ENCODE results near the gene QKI. TPM values are rescaled to one million over a fixed set of nuclear protein-coding genes. Genes with fewer than 3 reads are reported as not detected.

The QKI gene
- total and polyA plus RNA-seq, 2 of the 8 experiments (the other 6 are each of a cell fraction or from before 2014, with no cell fraction given): 181 to 183 TPM

DNA sequence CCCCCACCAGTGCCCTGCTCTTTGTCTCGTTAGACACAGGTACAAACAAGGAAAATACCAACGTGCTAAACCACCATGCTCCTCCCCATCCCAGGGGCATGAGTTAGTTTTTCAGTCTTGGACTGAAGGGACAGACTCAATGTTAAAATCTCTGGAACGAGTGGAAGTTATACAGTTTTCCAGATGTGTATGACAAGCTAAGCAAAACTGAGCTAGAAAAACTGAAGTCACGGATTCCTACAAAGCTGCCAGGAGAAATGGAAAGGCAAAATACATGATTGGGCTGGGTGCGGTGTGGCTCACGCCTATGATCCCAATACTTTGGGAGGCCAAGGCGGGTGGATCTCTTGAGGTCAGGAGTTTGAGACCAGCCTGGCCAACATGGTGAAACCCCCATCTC lies 34.3 kb upstream of the QKI start:
- no peak for FAIRE-seq

More for the DNA sequence above, 34.3 kb upstream of the QKI start:
- no peak overlapping the region for H2BK120ac ChIP-seq (replicated peaks; ENCODE audit: low read depth, low read length)
- H3K23me2 ChIP-seq (ENCODE audit: low read depth, low read length): no peaks in the 10 kb centered on the region
- H3K36me3 ChIP-seq (ENCODE audit: control insufficient read depth in 2 of 4, insufficient read depth in 4 of 4, low read length in 3 of 4): no peaks in the 10 kb centered on the region
- no peak overlapping the region for H4K91ac ChIP-seq (replicated peaks; ENCODE audit: insufficient read length, low read length)
- POLR2A ChIA-PET (ENCODE audit: partially characterized antibody): no interaction called here
- H3K27ac ChIP-seq (ENCODE audit: low read depth, low read length): no peak overlapping the region
- H3K79me1 ChIP-seq (ENCODE audit: low read depth, low read length): no peaks in the 10 kb centered on the region
- H2BK5ac ChIP-seq (ENCODE audit: low read depth, low read length): no peak overlapping the region
- H3K27me3 ChIP-seq (replicated peaks in 1 of 4; ENCODE audit: control insufficient read depth in 3 of 4, extremely low read depth in 1 of 4, insufficient read depth in 3 of 4, low read length in 3 of 4): no peaks in the 10 kb centered on the region
- peak overlapping the region; percentile 48; the same call in 1 of the 2 replicates for H2BK20ac ChIP-seq (ENCODE audit: low read length)
- no peaks in the 10 kb centered on the region for H3K79me2 ChIP-seq (ENCODE audit: control insufficient read depth in 1 of 2, insufficient read depth in 2 of 2, low read length in 2 of 2)
- 91% methylated on average over 7 of the region's 7 CpGs; no CpG with 5 or more reads in 1 of the 2 experiments for WGBS, 2 experiments (ENCODE audit: extremely low coverage in 1 of 2, insufficient coverage in 1 of 2, insufficient read length in 1 of 2, insufficient replicate concordance in 2 of 2, low coverage in 1 of 2, low lambda C conversion rate in 2 of 2, missing lambda C conversion rate in 1 of 2)
- no peaks in the 10 kb centered on the region; a peak in 1 of 7 replicates for H3K4me1 ChIP-seq (replicated peaks in 1 of 4; ENCODE audit: control insufficient read depth in 3 of 4, insufficient read depth in 4 of 4, low read length in 3 of 4)
- no peak overlapping the region for H3K4me3 ChIP-seq (ENCODE audit: extremely low read depth in 1 of 4, insufficient read depth in 2 of 4, low read depth in 3 of 4, low read length in 4 of 4)
- H3K4me2 ChIP-seq (ENCODE audit: insufficient read depth in 1 of 2, low read depth in 2 of 2, low read length in 2 of 2): no peak overlapping the region
- no peak for TF ChIP-seq TEAD4 (IDR thresholded peaks at IDR 0.05; ENCODE audit: low read depth, low read length)
- TF ChIP-seq, protein P1, sequence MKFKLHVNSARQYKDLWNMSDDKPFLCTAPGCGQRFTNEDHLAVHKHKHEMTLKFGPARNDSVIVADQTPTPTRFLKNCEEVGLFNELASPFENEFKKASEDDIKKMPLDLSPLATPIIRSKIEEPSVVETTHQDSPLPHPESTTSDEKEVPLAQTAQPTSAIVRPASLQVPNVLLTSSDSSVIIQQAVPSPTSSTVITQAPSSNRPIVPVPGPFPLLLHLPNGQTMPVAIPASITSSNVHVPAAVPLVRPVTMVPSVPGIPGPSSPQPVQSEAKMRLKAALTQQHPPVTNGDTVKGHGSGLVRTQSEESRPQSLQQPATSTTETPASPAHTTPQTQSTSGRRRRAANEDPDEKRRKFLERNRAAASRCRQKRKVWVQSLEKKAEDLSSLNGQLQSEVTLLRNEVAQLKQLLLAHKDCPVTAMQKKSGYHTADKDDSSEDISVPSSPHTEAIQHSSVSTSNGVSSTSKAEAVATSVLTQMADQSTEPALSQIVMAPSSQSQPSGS (IDR thresholded peaks at IDR 0.05; ENCODE audit: low read length): no peak
- TF ChIP-seq, protein P2, sequence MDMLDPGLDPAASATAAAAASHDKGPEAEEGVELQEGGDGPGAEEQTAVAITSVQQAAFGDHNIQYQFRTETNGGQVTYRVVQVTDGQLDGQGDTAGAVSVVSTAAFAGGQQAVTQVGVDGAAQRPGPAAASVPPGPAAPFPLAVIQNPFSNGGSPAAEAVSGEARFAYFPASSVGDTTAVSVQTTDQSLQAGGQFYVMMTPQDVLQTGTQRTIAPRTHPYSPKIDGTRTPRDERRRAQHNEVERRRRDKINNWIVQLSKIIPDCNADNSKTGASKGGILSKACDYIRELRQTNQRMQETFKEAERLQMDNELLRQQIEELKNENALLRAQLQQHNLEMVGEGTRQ (IDR thresholded peaks at IDR 0.05; ENCODE audit: low read length): no peak
- TF ChIP-seq RXRA (IDR thresholded peaks at IDR 0.05; ENCODE audit: insufficient read depth, low read depth, low read length): no peak
- TF ChIP-seq SP2 (IDR thresholded peaks at IDR 0.05; ENCODE audit: low read length): no peak
- TF ChIP-seq POU5F1 (IDR thresholded peaks at IDR 0.05; ENCODE audit: low read depth, low read length): no peak
- DNase-seq (ENCODE audit: low read depth in 1 of 2, low spot score in 2 of 2): no peak
- H3K4ac ChIP-seq (replicated peaks; ENCODE audit: insufficient read length, low read depth, low read length): no peak overlapping the region
- H3K9ac ChIP-seq (replicated peaks in 1 of 4; ENCODE audit: extremely low read depth in 1 of 4, low read depth in 3 of 4, low read length in 3 of 4): no peak overlapping the region
- CTCF ChIA-PET (ENCODE audit: partially characterized antibody): interaction anchor here (1.3 to 1.5 kb wide), 2 partner anchors 12 to 174 kb away, joined by 3 to 6 read pairs; no protein-coding TSS in a partner anchor
- H3K14ac ChIP-seq (ENCODE audit: insufficient read length): no peak overlapping the region
- H4K5ac ChIP-seq (ENCODE audit: insufficient read length, low read depth, low read length): no peak overlapping the region
- no peak overlapping the region for H2AFZ ChIP-seq (ENCODE audit: low read length)
- no peak overlapping the region for H3K23ac ChIP-seq (ENCODE audit: insufficient read length)
- no peaks in the 10 kb centered on the region for H4K20me1 ChIP-seq (replicated peaks in 1 of 2; ENCODE audit: control insufficient read depth in 1 of 2, insufficient read depth in 2 of 2, low read length in 2 of 2)
- H4K8ac ChIP-seq (ENCODE audit: extremely low read depth, insufficient read depth, low read length): no peak overlapping the region
- no peak overlapping the region for H3K18ac ChIP-seq (ENCODE audit: extremely low read depth, low read length)
- no peaks in the 10 kb centered on the region for H3K9me3 ChIP-seq (ENCODE audit: insufficient read depth in 2 of 2, low read depth in 1 of 2, low read length in 1 of 2)
- no peak overlapping the region for H2AK5ac ChIP-seq (ENCODE audit: low read depth, low read length)
- no peak overlapping the region for H3K56ac ChIP-seq (replicated peaks; ENCODE audit: insufficient read length, low read depth, low read length)
- no peak overlapping the region; the same call in 1 of the 2 replicates for H2BK15ac ChIP-seq (ENCODE audit: low read length)
- no peak overlapping the region for H2BK12ac ChIP-seq (ENCODE audit: low read depth, low read length)
